ENCODE data around the gene SKI.

SKI gene

GRCh38 chr1:2348346-2349325 lies 120.5 kb downstream of the SKI start:
- Histone ChIP-seq H2AFZ (ENCODE audit: low read length) (no peak overlapping the region), H3K9me3 (ENCODE audit: low read length) (no peaks in the 10 kb centered on the region), H3K36me3 (ENCODE audit: insufficient read depth, low read length) (no peaks in the 10 kb centered on the region), H3K27ac (ENCODE audit: low read depth, low read length, poor library complexity, severe bottlenecking) (no peak overlapping the region), H3F3A (ENCODE audit: insufficient read depth, low read length) (no peaks in the 10 kb centered on the region), H3K9ac (ENCODE audit: low read length) (no peak overlapping the region), H3K4me1 (ENCODE audit: insufficient read depth, low read length, severe bottlenecking) (no peaks in the 10 kb centered on the region), H3K27me3 (ENCODE audit: insufficient read depth, low read length) (peaks cover 3% of the 10 kb centered on the region; the same call in 1 of the 2 replicates), H4K20me1 (ENCODE audit: insufficient read depth, low read length) (no peaks in the 10 kb centered on the region), H3K9me2 (ENCODE audit: low read depth, low read length) (no peaks in the 10 kb centered on the region), H3K4me3 (ENCODE audit: low read depth, low read length, poor library complexity, severe bottlenecking) (no peak overlapping the region), H3K4me2 (ENCODE audit: low read length) (no peak overlapping the region), H3K79me2 (ENCODE audit: insufficient read depth, low read length) (no peaks in the 10 kb centered on the region)
- no peak for TF ChIP-seq CTCF (IDR thresholded peaks at IDR 0.05; ENCODE audit: low read length)
- TF ChIP-seq EZH2 (IDR thresholded peaks at IDR 0.05; ENCODE audit: borderline replicate concordance, low read length): no peak

GRCh38 chr1:2349806-2350205 lies 121.7 kb downstream of the SKI start:
- TF ChIP-seq CTCF (IDR thresholded peaks at IDR 0.05; ENCODE audit: low read length) (no peak), EZH2 (IDR thresholded peaks at IDR 0.05; ENCODE audit: borderline replicate concordance, low read length) (no peak)
- Histone ChIP-seq H3K79me2 (ENCODE audit: insufficient read depth, low read length) (no peaks in the 10 kb centered on the region), H3K4me3 (ENCODE audit: low read depth, low read length, poor library complexity, severe bottlenecking) (no peak overlapping the region), H2AFZ (ENCODE audit: low read length) (no peak overlapping the region), H3K9me3 (ENCODE audit: low read length) (no peaks in the 10 kb centered on the region), H3K36me3 (ENCODE audit: insufficient read depth, low read length) (no peaks in the 10 kb centered on the region), H3K27ac (ENCODE audit: low read depth, low read length, poor library complexity, severe bottlenecking) (no peak overlapping the region), H3K9ac (ENCODE audit: low read length) (no peak overlapping the region), H3F3A (ENCODE audit: insufficient read depth, low read length) (no peaks in the 10 kb centered on the region), H3K4me2 (ENCODE audit: low read length) (no peak overlapping the region), H3K9me2 (ENCODE audit: low read depth, low read length) (no peaks in the 10 kb centered on the region), H3K4me1 (ENCODE audit: insufficient read depth, low read length, severe bottlenecking) (no peaks in the 10 kb centered on the region), H3K27me3 (ENCODE audit: insufficient read depth, low read length) (peaks cover 3% of the 10 kb centered on the region; the same call in 1 of the 2 replicates), H4K20me1 (ENCODE audit: insufficient read depth, low read length) (no peaks in the 10 kb centered on the region)

- no peak for TF ChIP-seq CTCF (IDR thresholded peaks at IDR 0.05; ENCODE audit: low read length)
- no peak for TF ChIP-seq EZH2 (IDR thresholded peaks at IDR 0.05; ENCODE audit: borderline replicate concordance, low read length)
- H3K4me2 ChIP-seq (ENCODE audit: low read length): no peak overlapping the region
- no peaks in the 10 kb centered on the region for H3F3A ChIP-seq (ENCODE audit: insufficient read depth, low read length)
- no peak overlapping the region for H3K4me3 ChIP-seq (ENCODE audit: low read depth, low read length, poor library complexity, severe bottlenecking)
- H3K9ac ChIP-seq (ENCODE audit: low read length): no peak overlapping the region
- no peak overlapping the region for H3K27ac ChIP-seq (ENCODE audit: low read depth, low read length, poor library complexity, severe bottlenecking)
- no peaks in the 10 kb centered on the region for H3K9me3 ChIP-seq (ENCODE audit: low read length)
- no peaks in the 10 kb centered on the region for H3K79me2 ChIP-seq (ENCODE audit: insufficient read depth, low read length)
- no peaks in the 10 kb centered on the region for H3K9me2 ChIP-seq (ENCODE audit: low read depth, low read length)
- H3K4me1 ChIP-seq (ENCODE audit: insufficient read depth, low read length, severe bottlenecking): no peaks in the 10 kb centered on the region
- H3K36me3 ChIP-seq (ENCODE audit: insufficient read depth, low read length): no peaks in the 10 kb centered on the region
- no peaks in the 10 kb centered on the region for H4K20me1 ChIP-seq (ENCODE audit: insufficient read depth, low read length)
- H2AFZ ChIP-seq (ENCODE audit: low read length): no peak overlapping the region
- H3K27me3 ChIP-seq (ENCODE audit: insufficient read depth, low read length): peaks cover 3% of the 10 kb centered on the region; the same call in 1 of the 2 replicates
Measured at GRCh38 chr1:2350501-2350900, 122.4 kb downstream of the SKI start.

Data from OCI-LY1 (cell line).